HG03025 (cell line): ENCODE results near the gene FARS2.

Source experiments
- ATAC-seq: cut with Tn5 transposase; IDR thresholded peaks from one replicate; pipeline ENCODE4 v1.9.1; 2021; ENCODE audit warnings: mild to moderate bottlenecking, moderate library complexity; ENCODE audit not compliant: unreplicated experiment, low FRiP score

The FARS2 gene

GRCh38 chr6:5412663-5413062 lies 151.3 kb downstream of the FARS2 start:
- no peak for ATAC-seq

- no peak for ATAC-seq
Observed at GRCh38 chr6:5416250-5416649, 154.9 kb downstream of the FARS2 start.

GRCh38 chr6:5422321-5422915 lies 161.1 kb downstream of the FARS2 start:
- ATAC-seq = no peak

GRCh38 chr6:5423251-5423650 lies 161.9 kb downstream of the FARS2 start:
- no peak for ATAC-seq

GRCh38 chr6:5424726-5425125 lies 163.4 kb downstream of the FARS2 start:
- ATAC-seq = no peak

GRCh38 chr6:5425267-5425666 lies 164.0 kb downstream of the FARS2 start:
- no peak for ATAC-seq

GRCh38 chr6:5425797-5426196 lies 164.5 kb downstream of the FARS2 start:
- ATAC-seq = no peak

GRCh38 chr6:5427586-5427985 lies 166.3 kb downstream of the FARS2 start:
- no peak for ATAC-seq

- no peak for ATAC-seq
Observed at GRCh38 chr6:5433324-5433723, 172.0 kb downstream of the FARS2 start.

- no peak for ATAC-seq
Observed at GRCh38 chr6:5435449-5435848, 174.1 kb downstream of the FARS2 start.

- no peak for ATAC-seq
Observed at GRCh38 chr6:5438922-5439584, 177.7 kb downstream of the FARS2 start.

- ATAC-seq = no peak
Observed at GRCh38 chr6:5439749-5440148, 178.4 kb downstream of the FARS2 start.

GRCh38 chr6:5442319-5442718 lies 181.0 kb downstream of the FARS2 start:
- no peak for ATAC-seq

GRCh38 chr6:5442916-5443315 lies 181.6 kb downstream of the FARS2 start:
- no peak for ATAC-seq

- ATAC-seq = no peak
Observed at GRCh38 chr6:5443491-5443890, 182.2 kb downstream of the FARS2 start.

GRCh38 chr6:5446362-5447075 lies 185.2 kb downstream of the FARS2 start:
- no peak for ATAC-seq

GRCh38 chr6:5447921-5448320 lies 186.6 kb downstream of the FARS2 start:
- no peak for ATAC-seq

- ATAC-seq = no peak
Observed at GRCh38 chr6:5450073-5450472, 188.8 kb downstream of the FARS2 start.

- no peak for ATAC-seq
Observed at GRCh38 chr6:5453546-5453945, 192.2 kb downstream of the FARS2 start.

GRCh38 chr6:5455142-5455541 lies 193.8 kb downstream of the FARS2 start:
- no peak for ATAC-seq

GRCh38 chr6:5457041-5457440 lies 195.7 kb downstream of the FARS2 start:
- no peak for ATAC-seq
